Cardiac fibroblast (primary cell): ENCODE measurements around the gene FOXN3.

ENCODE experiments used
- DNase-seq, 2 donors: peaks; one replicate each; pipeline versions ENCODE4 v3.0.0 to v3.0.0-alpha.2; 2010; ENCODE audit warnings: low read depth in 2 of 2
- H3K4me3 ChIP-seq, 2 donors: replicated peaks in 1 of 2; 1 replicate in 1 of 2; 2 replicates in 1 of 2; pipeline ENCODE4 v1.5.1; 2011; ENCODE audit warnings: low read depth in 2 of 2, low read length in 2 of 2, mild to moderate bottlenecking in 2 of 2, moderate library complexity in 1 of 2
- CTCF ChIP-seq: IDR thresholded peaks from one replicate; pipeline ENCODE4 v1.5.1; 2011; ENCODE audit warnings: low read depth, mild to moderate bottlenecking, low read length, inconsistent platforms

FOXN3 gene

GRCh38 chr14:89180546-89180945 lies 236.5 kb downstream of the FOXN3 start:
- no peak overlapping the region for H3K4me3 ChIP-seq
- no peak for TF ChIP-seq CTCF
- no peak for DNase-seq

GRCh38 chr14:89179891-89180404 lies 237.1 kb downstream of the FOXN3 start:
- TF ChIP-seq CTCF = no peak
- no peak overlapping the region for H3K4me3 ChIP-seq
- no peak for DNase-seq

GRCh38 chr14:89178800-89179535 lies 238.1 kb downstream of the FOXN3 start:
- DNase-seq = peak; percentile 35 to 47
- no peak overlapping the region for H3K4me3 ChIP-seq
- no peak for TF ChIP-seq CTCF

- DNase-seq = no peak
- TF ChIP-seq CTCF = no peak
Observed at GRCh38 chr14:89178376-89178775, 238.7 kb downstream of the FOXN3 start.

GRCh38 chr14:89175881-89176799 lies 240.9 kb downstream of the FOXN3 start:
- no peak overlapping the region for H3K4me3 ChIP-seq
- no peak for TF ChIP-seq CTCF
- no peak for DNase-seq

More at GRCh38 chr14:89178376-89178775, 238.7 kb downstream of the FOXN3 start:
- no peak overlapping the region for H3K4me3 ChIP-seq

- TF ChIP-seq CTCF = no peak
- no peak overlapping the region for H3K4me3 ChIP-seq
- DNase-seq = no peak
Observed at GRCh38 chr14:89171628-89172027, 245.4 kb downstream of the FOXN3 start.
